Psoas muscle (tissue), 8 donors: ENCODE data around the gene HBS1L. TPM values are rescaled to one million over a fixed set of nuclear protein-coding genes. Genes with fewer than 3 reads are reported as not detected.

Source experiments
- ATAC-seq, 4 donors: fragments of 200-7000 bp; cut with Tn5 transposase; one replicate each; pipeline ENCODE4 v1.9.1; 2020; ENCODE audit warnings: moderate library complexity in 3 of 4, mild to moderate bottlenecking in 2 of 4
- DNase-seq, 2 donors: peaks; one replicate each; pipeline ENCODE4 v3.0.0-alpha.2; 2020
- H3K27ac ChIP-seq: fragments of 200-600 bp; one replicate; pipeline ENCODE4 v1.8.0; 2022
- H3K27me3 ChIP-seq, 3 donors: fragments of 200-600 bp in 1 of 3; one replicate each; pipeline versions ENCODE4 v1.6.1 to v1.8.0; 2013 to 2022; ENCODE audit warnings: low read length in 2 of 3, mild to moderate bottlenecking in 2 of 3, moderate library complexity in 1 of 3; ENCODE audit not compliant: insufficient read depth in 3 of 3
- H3K36me3 ChIP-seq, 2 donors: fragments of 200-600 bp in 1 of 2; one replicate each; pipeline versions ENCODE4 v1.6.1 to v1.8.0; 2013 to 2022; ENCODE audit warnings: low read depth in 1 of 2, mild to moderate bottlenecking in 1 of 2, moderate library complexity in 1 of 2; ENCODE audit not compliant: insufficient read depth in 1 of 2
- H3K4me1 ChIP-seq: fragments of 200-600 bp; one replicate; pipeline ENCODE4 v1.8.0; 2022
- H3K4me3 ChIP-seq: fragments of 200-600 bp; one replicate; pipeline ENCODE4 v1.8.0; 2022; ENCODE audit warnings: mild to moderate bottlenecking
- H3K9me3 ChIP-seq: fragments of 200-600 bp; one replicate; pipeline ENCODE4 v1.8.0; 2022
- CTCF ChIP-seq: fragments of 200-600 bp; IDR thresholded peaks from one replicate; pipeline ENCODE4 v1.8.0; 2022; ENCODE audit warnings: antibody characterized with exemption
- WGBS, 3 donors: extraction: QIAGEN DNeasy Blood & Tissue Kit; methylation state at CpG; one replicate each; pipeline versions ENCODE4 v1.1.6 to v1.1.7; 2013; 5-methylcytosine and 5-hydroxymethylcytosine counted together
- intact Hi-C, 2 donors: fragments of 100-400 bp; cut with DNase I; formaldehyde crosslinking; loops; one replicate each; pipeline versions ENCODE4 v1.11.0 to v1.14.2; 2022
- polyA plus RNA-seq, 3 donors: library from polyadenylated mRNA; stranded (reverse); fragments of 200-250 nt; gene quantifications; one replicate each; pipeline ENCODE4 v1.2.3, GENCODE V29; 2013
- total RNA-seq, 4 donors: library from RNA; stranded (reverse); fragmentation: NEBNext Ultra II Directional in 2 of 4; extraction: Animal tissue kit (Norgen Biotek cat#: 25700) in 2 of 4; gene quantifications; one replicate each; pipeline versions ENCODE4 v1.2.1 to v1.2.4, GENCODE V29; 2021 to 2023
- donor health status: healthy with polysubstance abuse.
- donor health status: DM: no; HTN: no; CAD: no; lungs with moderate emphysema.
- donor health status: Bipolar disorder and iron deficiency.
- donor health status: healthy.
- donor health status: DM: yes; HTN: yes; CAD: no.
- donor health status: DM: no; HTN: no; CAD: no.
- donor health status: DM: no; HTN: no; CAD: no.
- donor health status: DM: yes; HTN: yes; CAD: no.

Gene HBS1L
- total and polyA plus RNA-seq, 7 donors = 55.1 to 143 (median 99.5) TPM

- H3K4me1 ChIP-seq = no peaks in the 10 kb centered on the region
- H3K36me3 ChIP-seq = no peaks in the 10 kb centered on the region
- intact Hi-C loops = no loop called here
- DNase-seq (no peak), ATAC-seq (no peak)
- no peak overlapping the region for H3K4me3 ChIP-seq
- no peaks in the 10 kb centered on the region for H3K27me3 ChIP-seq
- no peaks in the 10 kb centered on the region for H3K9me3 ChIP-seq
- TF ChIP-seq CTCF = no peak
- WGBS, 3 donors = 45 to 53% (median 51%) methylated on average over 5 of the region's 5 CpGs
- no peak overlapping the region for H3K27ac ChIP-seq
Measured at GRCh38 chr6:135087803-135088202, 33.2 kb upstream of the HBS1L start.

GRCh38 chr6:135087403-135087802, 32.8 kb upstream of the HBS1L start:
- Histone ChIP-seq H3K36me3 (no peaks in the 10 kb centered on the region), H3K27me3 (no peaks in the 10 kb centered on the region), H3K4me3 (no peak overlapping the region), H3K4me1 (no peaks in the 10 kb centered on the region), H3K27ac (no peak overlapping the region), H3K9me3 (peaks cover under 1% of the 10 kb centered on the region)
- TF ChIP-seq CTCF = no peak
- no peak for ATAC-seq
- intact Hi-C loops = no loop called here
- WGBS, 3 donors = 86 to 91% (median 90%) methylated on average over 3 of the region's 3 CpGs
- no peak for DNase-seq

- Histone ChIP-seq H3K9me3 (peaks cover 9% of the 10 kb centered on the region), H3K27me3 (no peaks in the 10 kb centered on the region), H3K4me3 (no peak overlapping the region), H3K27ac (no peak overlapping the region), H3K4me1 (no peaks in the 10 kb centered on the region), H3K36me3 (no peaks in the 10 kb centered on the region)
- DNase-seq = no peak
- no peak for TF ChIP-seq CTCF
- ATAC-seq = no peak
- intact Hi-C loops = no loop called here
- 69 to 71% (median 69%) methylated on average over 5 of the region's 5 CpGs for WGBS, 3 donors
Measured at GRCh38 chr6:135086414-135086764, 31.8 kb upstream of the HBS1L start.

GRCh38 chr6:135085700-135086413, 31.2 kb upstream of the HBS1L start:
- TF ChIP-seq CTCF = no peak
- no peaks in the 10 kb centered on the region for H3K4me1 ChIP-seq
- ATAC-seq = no peak
- DNase-seq = no peak
- H3K27me3 ChIP-seq = no peaks in the 10 kb centered on the region
- peaks cover 10% of the 10 kb centered on the region for H3K9me3 ChIP-seq
- WGBS, 3 donors = 66 to 79% (median 75%) methylated on average over 1 of the region's 1 CpG
- no peak overlapping the region for H3K4me3 ChIP-seq
- no peak overlapping the region for H3K27ac ChIP-seq
- intact Hi-C loops = no loop called here
- no peaks in the 10 kb centered on the region for H3K36me3 ChIP-seq

GRCh38 chr6:135084916-135085269, 30.3 kb upstream of the HBS1L start:
- intact Hi-C loops = no loop called here
- WGBS, 3 donors = 93 to 94% (median 94%) methylated on average over 1 of the region's 1 CpG
- Histone ChIP-seq H3K9me3 (peaks cover 10% of the 10 kb centered on the region), H3K36me3 (no peaks in the 10 kb centered on the region), H3K27me3 (no peaks in the 10 kb centered on the region), H3K27ac (no peak overlapping the region), H3K4me3 (no peak overlapping the region), H3K4me1 (no peaks in the 10 kb centered on the region)
- DNase-seq = no peak
- no peak for TF ChIP-seq CTCF
- ATAC-seq = no peak
